HG03378 (cell line): ENCODE results near the gene ALDH2.
"Not testable (repeated sequence)": the region's sequence is repeated elsewhere in the genome, so short reads cannot be mapped to it uniquely, and the experiment has no call there.

Experiments
- ATAC-seq: cut with Tn5 transposase; IDR thresholded peaks from one replicate; pipeline ENCODE4 v1.9.1; 2021; ENCODE audit warnings: mild to moderate bottlenecking, moderate library complexity; ENCODE audit not compliant: unreplicated experiment

The ALDH2 gene

GRCh38 chr12:111758120-111758561, 8.6 kb upstream of the ALDH2 start:
- ATAC-seq: no peak

DNA sequence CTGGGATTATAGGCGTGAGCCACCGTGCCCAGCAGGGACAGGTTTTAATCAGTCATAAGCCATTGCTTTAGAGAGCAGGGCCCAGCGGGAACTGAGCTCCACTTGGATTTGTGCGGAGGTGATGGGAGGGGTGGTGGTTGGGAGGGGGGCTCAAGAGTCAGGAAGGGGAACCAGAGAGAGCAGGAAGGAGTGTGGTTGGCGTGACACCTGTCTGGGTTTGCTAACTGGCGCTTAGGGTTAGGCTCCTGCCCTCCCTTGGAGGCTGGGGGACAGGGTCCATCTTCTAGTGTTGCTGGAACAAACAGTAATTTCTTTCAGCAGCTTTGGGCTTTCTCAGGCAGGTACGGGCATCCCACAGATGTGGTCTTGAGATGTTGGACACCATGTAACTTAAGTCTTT, 7.5 kb upstream of the ALDH2 start:
- no peak for ATAC-seq

- no peak for ATAC-seq
Measured at GRCh38 chr12:111759991-111760390, 6.7 kb upstream of the ALDH2 start.

DNA sequence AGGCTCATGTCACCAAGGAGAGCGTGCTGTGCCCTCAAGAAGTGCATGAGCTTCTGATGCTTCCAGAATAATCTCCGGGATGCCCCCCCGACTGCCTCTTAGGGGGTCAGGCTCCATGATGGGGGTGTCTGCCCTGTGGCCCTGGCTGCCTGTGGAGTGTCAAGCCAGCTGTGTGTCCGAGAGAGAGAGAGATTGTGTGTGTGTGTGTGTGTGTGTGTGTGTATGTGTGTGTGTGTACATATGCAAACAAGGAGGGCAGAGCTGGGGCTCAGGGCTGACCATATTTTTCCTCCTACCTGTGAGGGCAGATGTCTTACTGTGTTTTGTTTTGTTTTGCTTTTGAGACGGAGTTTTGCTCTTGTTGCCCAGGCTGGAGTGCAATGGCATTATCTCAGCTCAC, 5.6 kb upstream of the ALDH2 start:
- ATAC-seq: no peak

DNA sequence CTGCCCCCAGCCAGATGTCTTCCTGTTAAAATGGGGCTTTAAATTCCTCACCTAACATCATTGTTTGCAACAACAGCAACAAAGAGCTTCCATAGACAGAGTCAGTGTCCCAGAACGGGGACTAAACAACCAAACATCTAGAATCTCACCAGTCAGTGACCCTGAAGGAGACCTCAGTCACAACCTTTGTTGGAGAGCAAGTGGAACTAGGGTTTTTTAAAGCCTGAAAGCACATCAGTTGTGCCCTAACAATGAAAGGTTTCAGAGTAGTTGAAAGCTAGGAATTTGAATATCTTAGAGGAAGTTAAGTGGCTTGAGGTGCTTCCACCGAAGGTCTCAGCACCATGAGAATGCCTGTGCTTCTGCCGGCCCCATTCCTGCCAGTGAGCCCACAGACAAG, 5.0 kb upstream of the ALDH2 start:
- ATAC-seq: no peak

DNA sequence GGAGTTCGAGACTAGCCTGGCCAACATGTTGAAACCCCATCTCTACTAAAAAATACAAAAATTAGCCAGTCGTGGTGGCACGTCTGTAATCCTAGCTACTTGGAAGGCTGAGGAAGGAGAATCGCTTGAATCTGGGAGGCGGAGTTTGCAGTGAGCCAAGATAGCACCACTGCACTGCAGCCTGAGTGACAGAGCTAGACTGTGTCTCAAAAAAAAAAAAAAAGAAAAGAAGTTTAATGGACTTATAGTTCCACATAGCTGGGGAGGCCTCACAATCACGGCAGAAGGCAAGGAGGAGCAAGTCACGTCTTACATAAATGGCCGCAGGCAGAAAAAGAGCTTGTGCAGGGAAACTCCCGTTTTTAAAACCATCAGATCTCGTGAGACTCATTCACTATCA, 3.2 kb upstream of the ALDH2 start:
- not testable (repeated sequence) for ATAC-seq

GRCh38 chr12:111764120-111764821, 2.5 kb upstream of the ALDH2 start:
- no peak for ATAC-seq

- no peak for ATAC-seq
Measured at GRCh38 chr12:111767362-111768158, 827 bp downstream of the ALDH2 start.

GRCh38 chr12:111768159-111768895, 1.6 kb downstream of the ALDH2 start:
- no peak for ATAC-seq

GRCh38 chr12:111769599-111769998, 2.9 kb downstream of the ALDH2 start:
- no peak for ATAC-seq

- ATAC-seq: no peak
Measured at GRCh38 chr12:111773801-111774551, 7.2 kb downstream of the ALDH2 start.

DNA sequence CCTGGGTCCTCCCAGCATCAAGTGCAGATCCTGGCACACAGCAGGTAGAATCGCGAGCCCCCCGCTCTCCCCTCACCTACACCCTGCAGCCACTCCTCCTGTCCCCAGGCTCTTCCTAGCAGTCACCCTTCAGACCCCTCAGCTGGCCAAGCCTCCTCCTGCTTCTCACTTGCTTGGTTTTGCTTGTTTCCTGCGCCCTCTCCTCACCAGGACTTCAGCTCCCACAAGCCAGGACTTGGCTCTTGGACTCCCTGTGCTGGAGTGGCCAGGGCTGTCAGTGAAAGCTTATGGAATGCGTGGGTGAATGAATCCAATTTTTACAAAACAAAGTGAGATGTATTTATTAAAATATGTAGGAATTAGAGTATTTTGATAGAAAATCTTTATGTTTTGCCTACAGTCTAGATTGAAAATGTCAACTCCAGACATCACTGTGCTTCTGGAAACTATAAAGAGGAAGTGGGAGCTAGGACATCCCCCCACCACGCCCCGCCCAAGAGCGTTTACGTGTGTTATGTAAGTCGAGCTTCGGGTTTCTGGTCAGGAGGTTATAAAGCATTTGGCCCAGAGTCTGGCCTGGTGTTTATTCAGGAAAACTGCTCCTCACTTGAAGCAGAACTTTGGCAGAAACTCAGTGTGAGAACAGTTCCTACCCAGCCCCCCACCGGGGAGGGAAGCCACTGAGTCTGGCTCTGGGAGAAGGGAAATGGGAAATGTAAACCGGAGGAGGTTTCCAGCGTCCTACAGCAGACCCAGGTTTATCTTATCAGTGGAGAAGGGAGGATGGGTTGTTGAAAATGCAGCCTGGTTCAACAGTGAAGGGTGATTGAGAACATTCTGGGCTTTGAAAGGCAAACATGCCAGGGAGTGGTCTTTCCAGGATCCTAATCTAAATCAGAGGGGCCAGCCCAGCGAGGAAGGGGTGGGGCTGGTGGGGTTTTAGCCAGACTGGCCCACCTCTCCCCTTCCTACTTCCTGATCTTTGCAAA, 8.8 kb downstream of the ALDH2 start:
- ATAC-seq: peak; percentile 58

GRCh38 chr12:111776836-111777344, 10.2 kb downstream of the ALDH2 start:
- ATAC-seq: no peak

- no peak for ATAC-seq
Measured at GRCh38 chr12:111777345-111778045, 10.8 kb downstream of the ALDH2 start.

- no peak for ATAC-seq
Measured at GRCh38 chr12:111780166-111780565, 13.4 kb downstream of the ALDH2 start.

DNA sequence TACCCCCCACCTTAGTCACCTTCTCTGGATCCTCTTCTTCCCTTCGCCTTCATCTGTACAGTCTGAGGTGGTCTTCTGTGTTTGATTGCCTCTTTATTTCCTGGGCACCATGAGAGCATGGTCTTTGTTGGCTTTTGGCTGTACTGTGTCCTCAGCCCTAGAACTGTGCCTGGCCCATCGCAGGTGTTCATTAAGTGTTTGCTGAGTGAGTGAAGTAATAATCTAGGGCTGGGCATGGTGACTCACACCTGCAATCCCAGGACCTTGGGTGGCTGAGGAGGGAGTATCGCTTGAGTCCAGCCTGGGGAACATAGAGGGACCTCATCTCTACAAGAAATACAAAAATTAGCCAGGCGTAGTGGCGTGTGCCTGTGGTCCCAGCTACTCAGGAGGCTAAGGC, 13.9 kb downstream of the ALDH2 start:
- ATAC-seq: no peak

DNA sequence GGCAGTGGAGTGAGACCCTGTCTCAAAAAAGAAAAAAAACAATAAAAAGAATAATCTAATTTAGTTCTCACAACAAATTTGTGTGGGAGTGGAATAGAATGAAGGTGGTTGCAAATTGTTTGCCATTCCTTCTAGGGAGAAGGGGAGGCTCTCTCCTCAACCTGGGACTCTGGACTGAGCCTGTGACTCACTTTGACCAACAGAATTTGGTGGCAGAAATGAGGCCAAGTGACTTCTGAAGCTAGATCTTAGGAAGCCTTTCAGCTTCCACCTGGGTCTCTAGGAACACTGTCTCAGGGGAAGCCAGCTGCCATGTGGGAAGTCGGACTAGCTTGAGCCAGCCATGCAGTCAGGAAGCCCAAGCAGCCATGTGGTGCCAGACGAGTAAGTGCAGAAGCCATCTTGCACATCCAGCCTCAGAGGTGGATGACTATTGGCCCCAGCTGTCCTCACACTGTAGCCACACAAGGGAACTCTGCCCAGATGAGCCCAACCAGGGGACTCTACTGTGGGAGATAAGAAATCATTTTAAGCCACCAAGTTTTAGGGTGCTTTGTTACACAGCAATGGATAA, 14.4 kb downstream of the ALDH2 start:
- ATAC-seq: no peak

GRCh38 chr12:111783046-111783445, 16.3 kb downstream of the ALDH2 start:
- no peak for ATAC-seq

DNA sequence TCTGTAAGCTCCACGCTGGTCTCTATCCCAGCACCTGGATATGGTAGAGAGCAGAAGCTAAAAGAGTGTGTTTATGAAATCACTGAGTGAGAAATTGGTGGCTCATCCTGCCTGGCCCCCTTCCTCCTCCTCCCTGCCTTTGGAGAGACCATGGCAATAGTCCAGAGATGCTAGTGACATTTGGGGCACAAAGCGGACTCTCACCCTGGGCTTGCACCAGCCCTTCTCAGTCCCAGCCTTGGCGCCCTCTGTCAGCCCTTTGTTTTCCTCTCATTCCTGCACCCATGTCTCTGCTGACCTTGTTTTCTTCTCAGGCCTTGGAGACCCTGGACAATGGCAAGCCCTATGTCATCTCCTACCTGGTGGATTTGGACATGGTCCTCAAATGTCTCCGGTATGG, 18.2 kb downstream of the ALDH2 start:
- no peak for ATAC-seq
